ENCODE results near the gene CMSS1.

- TF ChIP-seq CTCF (IDR thresholded peaks at IDR 0.05) (no peak), EZH2 (IDR thresholded peaks at IDR 0.05; ENCODE audit: borderline replicate concordance, insufficient read depth, low read depth, low read length, poor library complexity, severe bottlenecking) (no peak)
Measured at GRCh38 chr3:99795573-99795972, 22.1 kb upstream of the CMSS1 start.

All from B cell (primary cell).